B cell (primary cell): ENCODE data around the gene TULP1. TPM values are rescaled to one million over a fixed set of nuclear protein-coding genes. Genes with fewer than 3 reads are reported as not detected.

Source experiments
- ATAC-seq: fragments of 200-7000 bp; cut with Tn5 transposase; one replicate; pipeline ENCODE4 v1.10.0; 2021; ENCODE audit warnings: low read depth, mild to moderate bottlenecking, moderate number of reproducible peaks, moderate library complexity
- CTCF ChIA-PET: fragments of 350-600 bp; sonication (Branson Sonifier 250); formaldehyde crosslinking; loops from one replicate; lab custom pipeline; 2021; ENCODE audit warnings: antibody characterized with exemption, inconsistent platforms; lab: Charles Lee
- POLR2A ChIA-PET: fragments of 350-600 bp; sonication (Branson Sonifier 250); formaldehyde crosslinking; loops from one replicate; lab custom pipeline; 2021; ENCODE audit warnings: antibody characterized with exemption; lab: Charles Lee
- DNase-seq: peaks from one replicate; pipeline ENCODE4 v3.0.0; 2013
- H2AFZ ChIP-seq: 2 replicates; pipeline ENCODE4 v1.6.1; 2012; ENCODE audit warnings: mild to moderate bottlenecking, low read depth, low read length; ENCODE audit not compliant: insufficient read depth, poor library complexity, severe bottlenecking
- H3K27ac ChIP-seq, 2 donors: 1 replicate in 1 of 2; 2 replicates in 1 of 2; pipeline ENCODE4 v1.5.1; 2012 to 2013; ENCODE audit warnings: low read length in 2 of 2, mild to moderate bottlenecking in 2 of 2, moderate library complexity in 1 of 2
- H3K27me3 ChIP-seq, 4 experiments: fragments of 200-600 bp in 1 of 4; sonication (generic) in 1 of 4; replicated peaks in 1 of 4; 1 replicate in 2 of 4; 2 replicates in 2 of 4; pipeline versions ENCODE4 v1.6.1 to v1.7.0; 2013 to 2016; ENCODE audit warnings: low read length in 3 of 4, mild to moderate bottlenecking in 2 of 4, mixed read lengths in 1 of 4, moderate library complexity in 1 of 4; ENCODE audit not compliant: insufficient read depth in 4 of 4, control insufficient read depth in 3 of 4; ENCODE audit errors: control extremely low read depth in 1 of 4
- H3K36me3 ChIP-seq, 2 experiments: replicated peaks in 1 of 2; 1 replicate in 1 of 2; 2 replicates in 1 of 2; pipeline versions ENCODE4 v1.6.1 to v1.7.1; 2013; ENCODE audit warnings: low read length in 1 of 2; ENCODE audit not compliant: insufficient read depth in 2 of 2, control insufficient read depth in 1 of 2; ENCODE audit errors: control extremely low read depth in 1 of 2, extremely low read depth in 1 of 2
- H3K4me1 ChIP-seq, 2 donors: fragments of 200-600 bp in 1 of 2; sonication (generic) in 1 of 2; 1 replicate in 1 of 2; 2 replicates in 1 of 2; pipeline versions ENCODE4 v1.5.1 to v1.6.1; 2013 to 2017; ENCODE audit warnings: low read length in 2 of 2; ENCODE audit not compliant: control insufficient read depth in 2 of 2, insufficient read depth in 2 of 2
- H3K4me2 ChIP-seq: replicated peaks from 2 replicates; pipeline ENCODE3; 2012; ENCODE audit warnings: mild to moderate bottlenecking, low read depth, low read length; ENCODE audit not compliant: poor library complexity, severe bottlenecking
- H3K4me3 ChIP-seq, 5 experiments: fragments of 200-600 bp in 1 of 5; sonication (generic) in 1 of 5; 1 replicate in 3 of 5; 2 replicates in 2 of 5; pipeline versions ENCODE4 v1.5.1 to v1.7.0; 2011 to 2016; ENCODE audit warnings: low read length in 4 of 5, mild to moderate bottlenecking in 4 of 5, low read depth in 2 of 5, control low read depth in 1 of 5, moderate library complexity in 1 of 5; ENCODE audit not compliant: insufficient read depth in 1 of 5; ENCODE audit errors: control extremely low read depth in 1 of 5, extremely low read depth in 1 of 5
- H3K79me2 ChIP-seq: fragments of 200-600 bp; sonication (generic); one replicate; pipeline ENCODE4 v1.6.0; 2016; ENCODE audit warnings: low read length; ENCODE audit not compliant: control insufficient read depth, insufficient read depth
- H3K9ac ChIP-seq: fragments of 200-600 bp; sonication (generic); 2 replicates; pipeline ENCODE4 v1.6.1; 2017; ENCODE audit warnings: mild to moderate bottlenecking, low read length, moderate library complexity
- H3K9me3 ChIP-seq, 3 donors: one replicate each; pipeline versions ENCODE4 v1.6.1 to v1.7.1; 2013; ENCODE audit warnings: low read length in 2 of 3; ENCODE audit not compliant: control insufficient read depth in 2 of 3, insufficient read depth in 1 of 3; ENCODE audit errors: control extremely low read depth in 1 of 3
- H4K20me1 ChIP-seq: 2 replicates; pipeline ENCODE4 v1.6.0; 2012; ENCODE audit warnings: mild to moderate bottlenecking, low read length; ENCODE audit not compliant: insufficient read depth, control insufficient read depth, poor library complexity, severe bottlenecking
- H3K27ac Mint-ChIP-seq: one replicate; pipeline ENCODE4 v1.8.0; 2021; ENCODE audit warnings: mixed read lengths
- H3K27me3 Mint-ChIP-seq: one replicate; pipeline ENCODE4 v1.8.0; 2021; ENCODE audit warnings: mixed read lengths
- H3K4me1 Mint-ChIP-seq: one replicate; pipeline ENCODE4 v1.8.0; 2021; ENCODE audit warnings: mixed read lengths
- H3K4me3 Mint-ChIP-seq: one replicate; pipeline ENCODE4 v1.8.0; 2021; ENCODE audit warnings: mixed read lengths
- H3K9me3 Mint-ChIP-seq: one replicate; pipeline ENCODE4 v1.8.0; 2022; ENCODE audit warnings: mixed read lengths; ENCODE audit not compliant: insufficient read depth
- CTCF ChIP-seq: fragments of 200-600 bp; IDR thresholded peaks from one replicate; pipeline ENCODE4 v1.8.0; 2022; ENCODE audit warnings: antibody characterized with exemption, mild to moderate bottlenecking
- EZH2 ChIP-seq: IDR thresholded peaks from 2 replicates; pipeline ENCODE4 v1.6.1; 2012; ENCODE audit warnings: borderline replicate concordance, low read depth, mild to moderate bottlenecking, moderate library complexity, low read length; ENCODE audit not compliant: insufficient read depth, poor library complexity, severe bottlenecking
- WGBS: methylation state at CpG from one replicate; pipeline ENCODE4 v1.1.5; 2013; ENCODE audit warnings: missing lambda C conversion rate; ENCODE audit not compliant: insufficient coverage; 5-methylcytosine and 5-hydroxymethylcytosine counted together
- intact Hi-C: fragments of 100-400 bp; cut with micrococcal nuclease; formaldehyde crosslinking; loops from one replicate; pipeline ENCODE4 v1.10.0; 2022
- polyA plus RNA-seq: library from polyadenylated mRNA; depleted of rRNA; stranded (reverse); fragments of >200 nt; gene quantifications from 2 replicates; pipeline ENCODE4 v1.2.3, GENCODE V29; 2012
- total RNA-seq, 2 donors: library from RNA; stranded (reverse); fragments of 120-200 nt in 1 of 2; gene quantifications; 1 replicate in 1 of 2; 2 replicates in 1 of 2; pipeline versions ENCODE4 v1.2.3 to v1.2.4, GENCODE V29; 2013 to 2022

TULP1 gene
- total and polyA plus RNA-seq, 2 donors (not counting 1 experiment from before 2014, with no cell fraction given): not detected

- CTCF ChIA-PET: no interaction called here
- POLR2A ChIA-PET: interaction anchor here (0.6 kb wide), 1 partner anchor 73 kb away, joined by 3 read pairs; no protein-coding TSS in a partner anchor
- H3K4me1 Mint-ChIP-seq: peaks cover 2% of the 10 kb centered on the region
- WGBS: no CpG with 5 or more reads among the region's 4 CpGs
- ATAC-seq (no peak), DNase-seq (no peak)
- H3K27me3 Mint-ChIP-seq: peaks cover 18% of the 10 kb centered on the region
- H3K27ac Mint-ChIP-seq: no peak overlapping the region
- Histone ChIP-seq H3K36me3 (no peaks in the 10 kb centered on the region), H4K20me1 (no peaks in the 10 kb centered on the region), H3K79me2 (no peaks in the 10 kb centered on the region), H3K4me1 (peaks cover 8% of the 10 kb centered on the region in 2 donors), H3K27ac (no peak overlapping the region), H3K4me3 (no peak overlapping the region), H2AFZ (no peak overlapping the region), H3K9ac (no peak overlapping the region), H3K4me2 (no peak overlapping the region), H3K9me3 (peaks cover 0 to 5% (median 0%) of the 10 kb centered on the region in 3 donors), H3K27me3 (peaks cover 0 to 26% (median 14%) of the 10 kb centered on the region in 4 experiments)
- TF ChIP-seq CTCF (no peak), EZH2 (no peak)
- intact Hi-C loops: no loop called here
- H3K9me3 Mint-ChIP-seq: no peaks in the 10 kb centered on the region
- no peak overlapping the region for H3K4me3 Mint-ChIP-seq
Observed at GRCh38 chr6:35514587-35514986, 1.9 kb upstream of the TULP1 start.

- ATAC-seq (no peak), DNase-seq (no peak)
- Histone ChIP-seq H3K9me3 (peaks cover 0 to 5% (median 0%) of the 10 kb centered on the region in 3 donors), H3K4me2 (peak overlapping the region; percentile 50), H3K27ac (no peak overlapping the region), H2AFZ (no peak overlapping the region), H3K4me3 (no peak overlapping the region), H4K20me1 (no peaks in the 10 kb centered on the region), H3K36me3 (no peaks in the 10 kb centered on the region), H3K27me3 (peaks cover 0 to 34% (median 18%) of the 10 kb centered on the region in 4 experiments), H3K9ac (no peak overlapping the region), H3K79me2 (no peaks in the 10 kb centered on the region), H3K4me1 (peaks cover 8 to 14% of the 10 kb centered on the region in 2 donors)
- H3K4me1 Mint-ChIP-seq: peaks cover 7% of the 10 kb centered on the region
- ChIA-PET CTCF (no interaction called here), POLR2A (no interaction called here)
- H3K9me3 Mint-ChIP-seq: no peaks in the 10 kb centered on the region
- H3K27ac Mint-ChIP-seq: no peak overlapping the region
- no peak for TF ChIP-seq CTCF
- no peak for TF ChIP-seq EZH2
- H3K4me3 Mint-ChIP-seq: no peak overlapping the region
- intact Hi-C loops: no loop called here
- WGBS: 14% methylated on average over 16 of the region's 26 CpGs
- H3K27me3 Mint-ChIP-seq: peaks cover 29% of the 10 kb centered on the region
Observed at GRCh38 chr6:35512006-35512405, 690 bp downstream of the TULP1 start.
